HG03064 (cell line): Measurements from ENCODE around the gene SLC16A6.
"Not testable (repeated sequence)": the region's sequence is repeated elsewhere in the genome, so short reads cannot be mapped to it uniquely, and the experiment has no call there.

Source experiments
- ATAC-seq: cut with Tn5 transposase; IDR thresholded peaks from one replicate; pipeline ENCODE4 v1.9.1; 2021; ENCODE audit warnings: low read depth; ENCODE audit not compliant: unreplicated experiment

Gene SLC16A6

GRCh38 chr17:68314916-68315535 lies 24.1 kb upstream of the SLC16A6 start:
- ATAC-seq = no peak

- no peak for ATAC-seq
Measured at GRCh38 chr17:68310152-68310551, 19.2 kb upstream of the SLC16A6 start.

- not testable (repeated sequence) for ATAC-seq
Measured at GRCh38 chr17:68309066-68309670, 18.2 kb upstream of the SLC16A6 start.

GRCh38 chr17:68308486-68308885 lies 17.6 kb upstream of the SLC16A6 start:
- not testable (repeated sequence) for ATAC-seq

- no peak for ATAC-seq
Measured at GRCh38 chr17:68307443-68307842, 16.5 kb upstream of the SLC16A6 start.

- no peak for ATAC-seq
Measured at GRCh38 chr17:68306819-68307218, 15.9 kb upstream of the SLC16A6 start.

GRCh38 chr17:68305142-68305541 lies 14.2 kb upstream of the SLC16A6 start:
- no peak for ATAC-seq

GRCh38 chr17:68304706-68305105 lies 13.8 kb upstream of the SLC16A6 start:
- ATAC-seq = no peak

GRCh38 chr17:68302666-68303065 lies 11.7 kb upstream of the SLC16A6 start:
- ATAC-seq = no peak

- ATAC-seq = no peak
Measured at GRCh38 chr17:68302066-68302564, 11.2 kb upstream of the SLC16A6 start.

- ATAC-seq = no peak
Measured at GRCh38 chr17:68301438-68301959, 10.6 kb upstream of the SLC16A6 start.

GRCh38 chr17:68299817-68300216 lies 8.9 kb upstream of the SLC16A6 start:
- ATAC-seq = no peak

- ATAC-seq = no peak
Measured at GRCh38 chr17:68298601-68299000, 7.7 kb upstream of the SLC16A6 start.

GRCh38 chr17:68297195-68297594 lies 6.3 kb upstream of the SLC16A6 start:
- no peak for ATAC-seq

- no peak for ATAC-seq
Measured at GRCh38 chr17:68296217-68297191, 5.6 kb upstream of the SLC16A6 start.

GRCh38 chr17:68295086-68295485 lies 4.2 kb upstream of the SLC16A6 start:
- no peak for ATAC-seq

- no peak for ATAC-seq
Measured at GRCh38 chr17:68294617-68295016, 3.7 kb upstream of the SLC16A6 start.

- ATAC-seq = no peak
Measured at GRCh38 chr17:68294196-68294555, 3.2 kb upstream of the SLC16A6 start.

- no peak for ATAC-seq
Measured at GRCh38 chr17:68293490-68294195, 2.7 kb upstream of the SLC16A6 start.

GRCh38 chr17:68292689-68293040 lies 1.7 kb upstream of the SLC16A6 start:
- no peak for ATAC-seq
